Fibroblast of skin of abdomen (primary cell): Measurements from ENCODE around the gene MLLT3.

Source experiments
- DNase-seq: peaks from one replicate; pipeline ENCODE4 v3.0.0-alpha.2; 2013

The MLLT3 gene

GRCh38 chr9:20508242-20508641, 114.1 kb downstream of the MLLT3 start:
- DNase-seq: no peak

- no peak for DNase-seq
These were observed 114.9 kb downstream of the MLLT3 start for GRCh38 chr9:20507431-20507830.

- peak; percentile 28 for DNase-seq
These were observed 116.0 kb downstream of the MLLT3 start for GRCh38 chr9:20506099-20506900.

GRCh38 chr9:20505574-20505973, 116.7 kb downstream of the MLLT3 start:
- DNase-seq: no peak

GRCh38 chr9:20504930-20505329, 117.4 kb downstream of the MLLT3 start:
- no peak for DNase-seq

GRCh38 chr9:20500101-20500500, 122.2 kb downstream of the MLLT3 start:
- no peak for DNase-seq

GRCh38 chr9:20499013-20499412, 123.3 kb downstream of the MLLT3 start:
- no peak for DNase-seq

- no peak for DNase-seq
These were observed 126.0 kb downstream of the MLLT3 start for GRCh38 chr9:20496328-20496727.

- DNase-seq: no peak
These were observed 127.2 kb downstream of the MLLT3 start for GRCh38 chr9:20495098-20495497.

GRCh38 chr9:20494035-20494434, 128.3 kb downstream of the MLLT3 start:
- no peak for DNase-seq

- DNase-seq: no peak
These were observed 129.5 kb downstream of the MLLT3 start for GRCh38 chr9:20492772-20493171.

- no peak for DNase-seq
These were observed 130.7 kb downstream of the MLLT3 start for GRCh38 chr9:20491612-20492011.

- no peak for DNase-seq
These were observed 132.0 kb downstream of the MLLT3 start for GRCh38 chr9:20490246-20490834.

GRCh38 chr9:20488691-20489090, 133.6 kb downstream of the MLLT3 start:
- DNase-seq: no peak

- DNase-seq: no peak
These were observed 135.7 kb downstream of the MLLT3 start for GRCh38 chr9:20486552-20486951.

GRCh38 chr9:20481437-20481836, 140.9 kb downstream of the MLLT3 start:
- DNase-seq: no peak

- DNase-seq: no peak
These were observed 142.1 kb downstream of the MLLT3 start for GRCh38 chr9:20480249-20480648.

- no peak for DNase-seq
These were observed 142.7 kb downstream of the MLLT3 start for GRCh38 chr9:20479419-20480155.

- no peak for DNase-seq
These were observed 143.5 kb downstream of the MLLT3 start for GRCh38 chr9:20478786-20479185.

- DNase-seq: peak; percentile 31
These were observed 144.2 kb downstream of the MLLT3 start for GRCh38 chr9:20477940-20478620.

GRCh38 chr9:20476912-20477521, 145.3 kb downstream of the MLLT3 start:
- DNase-seq: no peak

- DNase-seq: no peak
These were observed 147.8 kb downstream of the MLLT3 start for GRCh38 chr9:20474496-20474895.
